Measurements from ENCODE around the gene AP1S3. TPM values are rescaled to one million over a fixed set of nuclear protein-coding genes. Genes with fewer than 3 reads are reported as not detected.

Gene AP1S3
- total RNA-seq, 1 donor from 2014 or later: 3.5 TPM

DNA sequence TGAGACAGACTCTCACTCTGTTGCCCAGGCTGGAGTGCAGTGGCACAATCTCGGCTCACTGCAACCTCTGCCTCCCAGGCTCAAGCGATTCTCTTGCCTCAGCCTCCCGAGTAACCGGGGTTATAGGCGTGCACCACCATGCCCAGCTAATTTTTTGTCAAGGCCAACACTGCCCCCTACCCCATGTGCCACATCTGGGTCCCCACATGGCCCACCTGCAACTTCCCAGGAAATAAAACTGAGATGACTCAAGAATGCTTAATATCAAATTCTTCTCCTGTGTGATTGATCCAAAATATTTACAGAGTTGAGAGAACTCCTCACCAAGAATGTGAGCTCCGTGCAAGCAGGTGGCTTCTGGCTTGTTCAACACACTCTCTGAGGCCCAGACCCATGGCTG lies 9.1 kb downstream of the AP1S3 start:
- no peaks in the 10 kb centered on the region for H3K27me3 Mint-ChIP-seq (ENCODE audit: unreplicated experiment)
- H3K27ac Mint-ChIP-seq (ENCODE audit: unreplicated experiment): no peak overlapping the region
- H3K9me3 Mint-ChIP-seq (ENCODE audit: unreplicated experiment): no peaks in the 10 kb centered on the region
- DNase-seq (ENCODE audit: extremely low spot score, unreplicated experiment): no peak
- no peaks in the 10 kb centered on the region for H3K36me3 Mint-ChIP-seq (ENCODE audit: unreplicated experiment)
- TF ChIP-seq, protein P1, sequence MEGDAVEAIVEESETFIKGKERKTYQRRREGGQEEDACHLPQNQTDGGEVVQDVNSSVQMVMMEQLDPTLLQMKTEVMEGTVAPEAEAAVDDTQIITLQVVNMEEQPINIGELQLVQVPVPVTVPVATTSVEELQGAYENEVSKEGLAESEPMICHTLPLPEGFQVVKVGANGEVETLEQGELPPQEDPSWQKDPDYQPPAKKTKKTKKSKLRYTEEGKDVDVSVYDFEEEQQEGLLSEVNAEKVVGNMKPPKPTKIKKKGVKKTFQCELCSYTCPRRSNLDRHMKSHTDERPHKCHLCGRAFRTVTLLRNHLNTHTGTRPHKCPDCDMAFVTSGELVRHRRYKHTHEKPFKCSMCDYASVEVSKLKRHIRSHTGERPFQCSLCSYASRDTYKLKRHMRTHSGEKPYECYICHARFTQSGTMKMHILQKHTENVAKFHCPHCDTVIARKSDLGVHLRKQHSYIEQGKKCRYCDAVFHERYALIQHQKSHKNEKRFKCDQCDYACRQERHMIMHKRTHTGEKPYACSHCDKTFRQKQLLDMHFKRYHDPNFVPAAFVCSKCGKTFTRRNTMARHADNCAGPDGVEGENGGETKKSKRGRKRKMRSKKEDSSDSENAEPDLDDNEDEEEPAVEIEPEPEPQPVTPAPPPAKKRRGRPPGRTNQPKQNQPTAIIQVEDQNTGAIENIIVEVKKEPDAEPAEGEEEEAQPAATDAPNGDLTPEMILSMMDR (IDR thresholded peaks at IDR 0.05): no peak
- H3K4me3 Mint-ChIP-seq (ENCODE audit: unreplicated experiment): no peak overlapping the region
- H3K4me1 Mint-ChIP-seq (ENCODE audit: unreplicated experiment): peaks cover 6% of the 10 kb centered on the region

DNA sequence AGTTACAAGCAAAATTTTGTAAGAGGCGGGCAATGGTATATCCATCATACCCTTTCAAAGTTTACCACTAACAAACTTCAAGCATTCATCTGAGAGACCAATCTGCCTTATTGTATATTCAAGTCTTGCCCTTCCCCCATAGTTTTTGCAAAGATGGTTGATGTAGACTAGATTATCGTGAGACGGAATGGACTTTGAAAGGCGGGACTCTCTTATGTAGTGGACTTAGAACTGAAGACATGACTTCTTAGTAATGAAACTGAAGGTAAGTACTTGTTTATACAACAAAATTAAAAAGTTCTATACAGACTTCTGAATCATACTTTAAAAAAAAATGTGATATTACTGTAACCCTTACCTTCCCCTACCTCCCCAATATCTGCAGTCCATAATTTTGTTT lies 10.4 kb downstream of the AP1S3 start:
- Mint-ChIP-seq H3K27ac (ENCODE audit: unreplicated experiment) (no peak overlapping the region), H3K4me1 (ENCODE audit: unreplicated experiment) (peaks cover 6% of the 10 kb centered on the region), H3K36me3 (ENCODE audit: unreplicated experiment) (no peaks in the 10 kb centered on the region), H3K9me3 (ENCODE audit: unreplicated experiment) (no peaks in the 10 kb centered on the region), H3K4me3 (ENCODE audit: unreplicated experiment) (no peak overlapping the region), H3K27me3 (ENCODE audit: unreplicated experiment) (no peaks in the 10 kb centered on the region)
- TF ChIP-seq, protein P1 (IDR thresholded peaks at IDR 0.05): no peak
- DNase-seq (ENCODE audit: extremely low spot score, unreplicated experiment): no peak

DNA sequence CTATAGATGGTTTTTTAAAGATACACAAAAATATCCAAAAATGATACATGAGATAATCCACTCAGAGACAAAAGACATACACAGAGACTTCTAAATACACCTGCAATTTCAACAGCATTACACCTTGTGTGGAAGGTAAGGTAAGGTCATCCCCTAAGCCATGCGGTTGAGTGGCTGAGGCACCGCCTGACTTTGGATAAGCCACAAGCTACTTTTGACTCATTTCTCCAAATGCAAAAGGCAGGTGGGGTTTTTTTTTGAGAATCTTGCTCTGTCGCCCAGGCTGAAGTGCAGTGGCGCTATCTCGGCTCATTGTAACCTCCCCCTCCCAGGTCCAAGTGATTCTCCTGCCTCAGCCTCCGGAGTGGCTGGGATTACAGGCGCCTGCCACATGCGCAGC lies 13.1 kb downstream of the AP1S3 start:
- TF ChIP-seq, protein P1 (IDR thresholded peaks at IDR 0.05): no peak
- Mint-ChIP-seq H3K4me3 (ENCODE audit: unreplicated experiment) (no peak overlapping the region), H3K27ac (ENCODE audit: unreplicated experiment) (no peak overlapping the region), H3K9me3 (ENCODE audit: unreplicated experiment) (no peaks in the 10 kb centered on the region), H3K4me1 (ENCODE audit: unreplicated experiment) (peaks cover 6% of the 10 kb centered on the region), H3K27me3 (ENCODE audit: unreplicated experiment) (no peaks in the 10 kb centered on the region), H3K36me3 (ENCODE audit: unreplicated experiment) (no peaks in the 10 kb centered on the region)
- DNase-seq (ENCODE audit: extremely low spot score, unreplicated experiment): no peak

DNA sequence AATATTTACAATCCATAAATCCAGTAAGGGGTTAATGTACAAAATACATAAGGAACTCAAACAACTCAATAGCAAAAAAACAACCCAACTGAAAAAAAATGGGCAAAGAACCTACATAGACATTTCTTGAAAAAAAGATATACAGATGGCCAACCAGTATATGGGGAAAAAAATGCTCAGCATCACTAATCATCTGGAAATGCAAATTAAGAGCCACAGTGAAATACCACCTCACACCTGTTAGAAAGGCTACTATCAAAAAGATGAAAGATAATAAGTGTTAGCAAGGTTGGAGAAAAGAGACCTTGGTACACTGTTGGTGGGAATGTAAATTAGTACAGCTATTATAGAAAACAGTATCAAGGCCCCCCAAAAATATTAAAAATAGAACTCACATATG lies 14.6 kb downstream of the AP1S3 start:
- no peak for DNase-seq (ENCODE audit: extremely low spot score, unreplicated experiment)
- Mint-ChIP-seq H3K9me3 (ENCODE audit: unreplicated experiment) (no peaks in the 10 kb centered on the region), H3K4me1 (ENCODE audit: unreplicated experiment) (peaks cover 6% of the 10 kb centered on the region), H3K36me3 (ENCODE audit: unreplicated experiment) (no peaks in the 10 kb centered on the region), H3K4me3 (ENCODE audit: unreplicated experiment) (no peak overlapping the region), H3K27me3 (ENCODE audit: unreplicated experiment) (no peaks in the 10 kb centered on the region), H3K27ac (ENCODE audit: unreplicated experiment) (no peak overlapping the region)
- TF ChIP-seq, protein P1 (IDR thresholded peaks at IDR 0.05): no peak

DNA sequence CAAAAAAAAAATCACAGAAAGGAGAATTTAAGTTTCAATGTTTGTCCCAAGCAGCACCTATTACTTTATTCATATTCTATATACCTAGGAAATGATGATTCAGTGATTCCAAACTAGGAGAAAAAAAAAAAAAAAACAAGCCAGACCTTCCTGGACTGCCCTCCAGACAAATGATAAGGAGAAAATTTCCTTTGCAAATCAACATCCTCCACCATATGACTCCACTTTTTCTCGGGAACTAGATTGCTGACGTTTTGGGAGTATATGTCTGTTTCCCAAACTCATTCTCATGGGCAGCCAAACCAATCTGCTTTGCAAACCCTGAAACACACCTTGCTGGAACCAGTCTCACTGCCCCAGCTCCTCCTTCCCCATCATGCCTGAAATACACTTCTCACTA lies 16.8 kb downstream of the AP1S3 start:
- H3K27ac Mint-ChIP-seq (ENCODE audit: unreplicated experiment): no peak overlapping the region
- H3K4me1 Mint-ChIP-seq (ENCODE audit: unreplicated experiment): peaks cover 12% of the 10 kb centered on the region
- no peak for DNase-seq (ENCODE audit: extremely low spot score, unreplicated experiment)
- TF ChIP-seq, protein P1 (IDR thresholded peaks at IDR 0.05): no peak
- no peaks in the 10 kb centered on the region for H3K9me3 Mint-ChIP-seq (ENCODE audit: unreplicated experiment)
- no peaks in the 10 kb centered on the region for H3K27me3 Mint-ChIP-seq (ENCODE audit: unreplicated experiment)
- no peak overlapping the region for H3K4me3 Mint-ChIP-seq (ENCODE audit: unreplicated experiment)
- H3K36me3 Mint-ChIP-seq (ENCODE audit: unreplicated experiment): no peaks in the 10 kb centered on the region

Data from osteocyte (in vitro differentiated cells).